HG02610 (cell line): ENCODE results near the gene GPATCH4.
"Not testable (repeated sequence)": the region's sequence is repeated elsewhere in the genome, so short reads cannot be mapped to it uniquely, and the experiment has no call there.

Experiments
- ATAC-seq: cut with Tn5 transposase; IDR thresholded peaks from one replicate; pipeline ENCODE4 v1.9.1; 2021; ENCODE audit warnings: mild to moderate bottlenecking, moderate library complexity; ENCODE audit not compliant: unreplicated experiment

Gene GPATCH4

GRCh38 chr1:156627313-156627880 is 26.1 kb upstream of the GPATCH4 start:
- ATAC-seq = no peak

- ATAC-seq = no peak
Measured at GRCh38 chr1:156626079-156626438, 24.8 kb upstream of the GPATCH4 start.

- no peak for ATAC-seq
Measured at GRCh38 chr1:156625436-156626078, 24.3 kb upstream of the GPATCH4 start.

- ATAC-seq = no peak
Measured at GRCh38 chr1:156624814-156625435, 23.6 kb upstream of the GPATCH4 start.

- ATAC-seq = no peak
Measured at GRCh38 chr1:156623946-156624813, 22.9 kb upstream of the GPATCH4 start.

- no peak for ATAC-seq
Measured at GRCh38 chr1:156622581-156623297, 21.5 kb upstream of the GPATCH4 start.

GRCh38 chr1:156619582-156619955 is 18.3 kb upstream of the GPATCH4 start:
- ATAC-seq = no peak

GRCh38 chr1:156618853-156619581 is 17.7 kb upstream of the GPATCH4 start, which contains the start of gene HAPLN2:
Gene HAPLN2 (plus strand): TSS chr1:156619415. CDS start chr1:156623491, 4,076 bp downstream.
- ATAC-seq = no peak

GRCh38 chr1:156616463-156616862 is 15.2 kb upstream of the GPATCH4 start:
- no peak for ATAC-seq

GRCh38 chr1:156615946-156616345 is 14.7 kb upstream of the GPATCH4 start:
- no peak for ATAC-seq

GRCh38 chr1:156612666-156613065 is 11.4 kb upstream of the GPATCH4 start:
- no peak for ATAC-seq

GRCh38 chr1:156610072-156610471 is 8.8 kb upstream of the GPATCH4 start:
- ATAC-seq = not testable (repeated sequence)

GRCh38 chr1:156608981-156609380 is 7.7 kb upstream of the GPATCH4 start:
- ATAC-seq = peak; percentile 40

- ATAC-seq = peak; percentile 75
Measured at GRCh38 chr1:156608036-156608674, 6.9 kb upstream of the GPATCH4 start.

- not testable (repeated sequence) for ATAC-seq
Measured at GRCh38 chr1:156607344-156607743, 6.1 kb upstream of the GPATCH4 start.

- ATAC-seq = no peak
Measured at GRCh38 chr1:156602557-156602993, 1.3 kb upstream of the GPATCH4 start.

- no peak for ATAC-seq
Measured at GRCh38 chr1:156601892-156602291, 613 bp upstream of the GPATCH4 start.

- peak; percentile 7 for ATAC-seq
Measured at GRCh38 chr1:156600733-156601121, 552 bp downstream of the GPATCH4 start.

- ATAC-seq = no peak
Measured at GRCh38 chr1:156599811-156600210, 1.5 kb downstream of the GPATCH4 start.
